Aorta (tissue), 5 donors: ENCODE measurements around the gene PLCE1. TPM values are rescaled to one million over a fixed set of nuclear protein-coding genes. Genes with fewer than 3 reads are reported as not detected.
A peak's percentile ranks its signal among the peaks of the same experiment; 100 is the strongest.

ENCODE experiments used
- ATAC-seq: fragments of 200-7000 bp; cut with Tn5 transposase; one replicate; pipeline ENCODE4 v1.9.1; 2022; ENCODE audit warnings: moderate library complexity; ENCODE audit not compliant: low FRiP score
- DNase-seq, 2 donors: peaks; one replicate each; pipeline ENCODE4 v3.0.0-alpha.2; 2020
- H3K27ac ChIP-seq, 2 donors: one replicate each; pipeline ENCODE4 v1.5.1; 2013; ENCODE audit warnings: low read length in 2 of 2, mild to moderate bottlenecking in 2 of 2, moderate library complexity in 2 of 2, control low read depth in 1 of 2, inconsistent platforms in 1 of 2, low read depth in 1 of 2
- H3K27me3 ChIP-seq, 2 donors: one replicate each; pipeline ENCODE4 v1.6.1; 2013; ENCODE audit warnings: control low read depth in 1 of 2, low read length in 1 of 2, mild to moderate bottlenecking in 1 of 2, moderate library complexity in 1 of 2; ENCODE audit not compliant: insufficient read depth in 2 of 2, control insufficient read depth in 1 of 2
- H3K36me3 ChIP-seq, 2 donors: one replicate each; pipeline ENCODE4 v1.6.1; 2013; ENCODE audit warnings: control low read depth in 1 of 2, low read length in 1 of 2, mild to moderate bottlenecking in 1 of 2; ENCODE audit not compliant: insufficient read depth in 2 of 2, control insufficient read depth in 1 of 2
- H3K4me1 ChIP-seq, 2 donors: one replicate each; pipeline ENCODE4 v1.6.1; 2013; ENCODE audit warnings: low read length in 2 of 2, control low read depth in 1 of 2, mild to moderate bottlenecking in 1 of 2, moderate library complexity in 1 of 2; ENCODE audit not compliant: insufficient read depth in 2 of 2, control insufficient read depth in 1 of 2
- H3K4me3 ChIP-seq, 2 donors: one replicate each; pipeline ENCODE4 v1.5.1; 2013; ENCODE audit warnings: low read length in 2 of 2, control low read depth in 1 of 2, mild to moderate bottlenecking in 1 of 2
- H3K9me3 ChIP-seq: one replicate; pipeline ENCODE4 v1.6.1; 2013; ENCODE audit warnings: mild to moderate bottlenecking, low read length; ENCODE audit not compliant: control insufficient read depth
- WGBS, 2 donors: extraction: QIAGEN DNeasy Blood & Tissue Kit; methylation state at CpG; one replicate each; pipeline ENCODE4 v1.1.7; 2013; 5-methylcytosine and 5-hydroxymethylcytosine counted together
- intact Hi-C, 2 donors: fragments of 100-400 bp; cut with DNase I; formaldehyde crosslinking; loops; one replicate each; pipeline versions ENCODE4 v1.14.2 to v1.15.0; 2022
- polyA plus RNA-seq, 2 donors: library from polyadenylated mRNA; stranded (reverse); fragments of 200-250 nt; gene quantifications; one replicate each; pipeline ENCODE4 v1.2.3, GENCODE V29; 2013
- total RNA-seq, 2 donors: library from RNA; stranded (reverse); fragmentation: NEBNext Ultra II Directional; extraction: Animal tissue kit (Norgen Biotek cat#: 25700); gene quantifications; one replicate each; pipeline ENCODE4 v1.2.1, GENCODE V29; 2021
- donor health status: healthy with polysubstance abuse.
- donor health status: Bipolar disorder and iron deficiency.
- donor health status: DM: no; HTN: no; CAD: no.
- donor health status: DM: no; HTN: no; CAD: no.
- donor health status: DM: yes; HTN: yes; CAD: no.

PLCE1 gene
- total and polyA plus RNA-seq, 4 donors, result 1.5 to 16.6 (median 10.7) TPM

- intact Hi-C loops, result loop anchor here (10.0 kb wide), 2 partner anchors 57 to 227 kb away; no protein-coding TSS in a partner anchor
- H3K9me3 ChIP-seq, result no peaks in the 10 kb centered on the region
- no peak for ATAC-seq
- peaks cover 0 to 3% of the 10 kb centered on the region in 2 donors for H3K4me1 ChIP-seq
- 95 to 96% methylated on average over 2 of the region's 2 CpGs for WGBS, 2 donors
- no peak for DNase-seq
- no peak overlapping the region for H3K27ac ChIP-seq
- no peak overlapping the region for H3K4me3 ChIP-seq
- no peaks in the 10 kb centered on the region for H3K36me3 ChIP-seq
- H3K27me3 ChIP-seq, result no peaks in the 10 kb centered on the region
These were observed 3.8 kb downstream of the PLCE1 start for GRCh38 chr10:93997546-93997945.

GRCh38 chr10:93999401-93999851 is 5.7 kb downstream of the PLCE1 start:
- H3K27ac ChIP-seq, result peak overlapping the region; percentile 84 to 87
- no peaks in the 10 kb centered on the region for H3K36me3 ChIP-seq
- H3K4me1 ChIP-seq, result peaks cover 0 to 3% of the 10 kb centered on the region in 2 donors
- DNase-seq, result peak; percentile 70 to 90
- 1 to 10% methylated on average over 11 of the region's 11 CpGs for WGBS, 2 donors
- no peaks in the 10 kb centered on the region for H3K9me3 ChIP-seq
- intact Hi-C loops, result loop anchor here (10.0 kb wide), 2 partner anchors 55 to 225 kb away; no protein-coding TSS in a partner anchor
- peak; percentile 64 for ATAC-seq
- H3K4me3 ChIP-seq, result no peak overlapping the region
- no peaks in the 10 kb centered on the region for H3K27me3 ChIP-seq

- Histone ChIP-seq H3K4me3 (no peak overlapping the region), H3K36me3 (no peaks in the 10 kb centered on the region), H3K4me1 (peaks cover 1 to 3% of the 10 kb centered on the region in 2 donors), H3K27me3 (no peaks in the 10 kb centered on the region), H3K27ac (peak overlapping the region in 1 of 2 donors; percentile 50), H3K9me3 (no peaks in the 10 kb centered on the region)
- WGBS, 2 donors, result 73 to 75% methylated on average over 5 of the region's 5 CpGs
- intact Hi-C loops, result no loop called here
- no peak for ATAC-seq
- no peak for DNase-seq
These were observed 7.1 kb downstream of the PLCE1 start for GRCh38 chr10:94000638-94001415.

- no peak overlapping the region for H3K4me3 ChIP-seq
- H3K27ac ChIP-seq, result no peak overlapping the region
- peaks cover 3% of the 10 kb centered on the region in 2 donors for H3K4me1 ChIP-seq
- 96 to 100% methylated on average over 1 of the region's 1 CpG for WGBS, 2 donors
- intact Hi-C loops, result no loop called here
- H3K9me3 ChIP-seq, result no peaks in the 10 kb centered on the region
- no peak for DNase-seq
- no peak for ATAC-seq
- no peaks in the 10 kb centered on the region for H3K27me3 ChIP-seq
- H3K36me3 ChIP-seq, result no peaks in the 10 kb centered on the region
These were observed 7.7 kb downstream of the PLCE1 start for GRCh38 chr10:94001416-94001810.

GRCh38 chr10:94002156-94002555 is 8.4 kb downstream of the PLCE1 start:
- 75 to 77% methylated on average over 3 of the region's 3 CpGs for WGBS, 2 donors
- H3K27me3 ChIP-seq, result no peaks in the 10 kb centered on the region
- DNase-seq (no peak), ATAC-seq (no peak)
- no peak overlapping the region for H3K27ac ChIP-seq
- no peaks in the 10 kb centered on the region for H3K9me3 ChIP-seq
- no peak overlapping the region for H3K4me3 ChIP-seq
- H3K4me1 ChIP-seq, result peaks cover 8% of the 10 kb centered on the region in 2 donors
- no peaks in the 10 kb centered on the region for H3K36me3 ChIP-seq
- intact Hi-C loops, result no loop called here

- ATAC-seq (no peak), DNase-seq (no peak)
- Histone ChIP-seq H3K4me1 (peaks cover 8% of the 10 kb centered on the region in 2 donors), H3K27ac (no peak overlapping the region), H3K4me3 (no peak overlapping the region), H3K9me3 (no peaks in the 10 kb centered on the region), H3K27me3 (no peaks in the 10 kb centered on the region), H3K36me3 (no peaks in the 10 kb centered on the region)
- intact Hi-C loops, result no loop called here
- 87% methylated on average over 3 of the region's 3 CpGs for WGBS, 2 donors
These were observed 9.8 kb downstream of the PLCE1 start for GRCh38 chr10:94003488-94003887.

- Histone ChIP-seq H3K36me3 (no peaks in the 10 kb centered on the region), H3K27me3 (no peaks in the 10 kb centered on the region), H3K9me3 (no peaks in the 10 kb centered on the region), H3K27ac (no peak overlapping the region), H3K4me1 (peaks cover 5 to 8% of the 10 kb centered on the region in 2 donors), H3K4me3 (no peak overlapping the region)
- DNase-seq (no peak), ATAC-seq (no peak)
- WGBS, 2 donors, result 54 to 55% methylated on average over 2 of the region's 2 CpGs
- intact Hi-C loops, result no loop called here
These were observed 11.3 kb downstream of the PLCE1 start for GRCh38 chr10:94005050-94005449.

GRCh38 chr10:94006591-94007550 is 13.1 kb downstream of the PLCE1 start:
- H3K9me3 ChIP-seq, result no peaks in the 10 kb centered on the region
- DNase-seq, result no peak
- peak overlapping the region in 1 of 2 donors; percentile 18 for H3K4me3 ChIP-seq
- no peaks in the 10 kb centered on the region for H3K36me3 ChIP-seq
- intact Hi-C loops, result no loop called here
- H3K27me3 ChIP-seq, result no peaks in the 10 kb centered on the region
- peak; percentile 12 for ATAC-seq
- peaks cover 5 to 8% of the 10 kb centered on the region in 2 donors for H3K4me1 ChIP-seq
- 3% methylated on average over 4 of the region's 4 CpGs for WGBS, 2 donors
- H3K27ac ChIP-seq, result peak overlapping the region in 1 of 2 donors; percentile 57
